Measurements from ENCODE around the gene STARD4. TPM values are rescaled to one million over a fixed set of nuclear protein-coding genes. Genes with fewer than 3 reads are reported as not detected.
A peak's percentile ranks its signal among the peaks of the same experiment; 100 is the strongest.

STARD4 gene
- 10 to 100 TPM; 17.0 to 68.5 (median 37.9) TPM for total RNA-seq

GRCh38 chr5:111512375-111513130 lies at the start of gene STARD4:
TSS of gene STARD4 (minus strand) at chr5:111512535. CDS start at chr5:111507433, 5,102 bp downstream.
- WGBS, 10 experiments, result 0 to 3% (median 0%) methylated on average over 1 to 18 of the region's 41 CpGs; no CpG with 5 or more reads in 1 of the 10 experiments
- ATAC-seq (replicated peaks in 6 of 8), result peak; percentile 94 to 97 (median 96)
- in situ Hi-C loops (cut with MboI; ENCODE audit: low pct_unique_long_range_greater_than_20kb in 2 of 9, low sequenced_read_pairs in 9 of 9, unreplicated experiment in 9 of 9), result loop anchor here in 2 of 9 experiments (25.0 kb wide), 2 partner anchors 625 to 650 kb away; no protein-coding TSS in a partner anchor
- Histone ChIP-seq H3K4me1 (replicated peaks in 1 of 2) (peaks cover 12 to 25% of the 10 kb centered on the region in 2 donors), H3K27ac (peak within 1 kb of the TSS; percentile 50 to 63), H3K4me3 (peak within 1 kb of the TSS; percentile 61 to 82 (median 77))

- Histone ChIP-seq H3K27ac (no peak overlapping the region), H3K4me3 (no peak overlapping the region), H3K4me1 (replicated peaks in 1 of 2) (no peaks in the 10 kb centered on the region)
- ATAC-seq (replicated peaks in 6 of 8), result no peak
- in situ Hi-C loops (cut with MboI; ENCODE audit: low pct_unique_long_range_greater_than_20kb in 2 of 9, low sequenced_read_pairs in 9 of 9, unreplicated experiment in 9 of 9), result loop anchor here in 3 of 9 experiments (10.0 kb wide), 2 partner anchors 135 to 585 kb away; no protein-coding TSS in a partner anchor
Measured at GRCh38 chr5:111559680-111560079, 47.3 kb upstream of the STARD4 start.

- in situ Hi-C loops (cut with MboI; ENCODE audit: low pct_unique_long_range_greater_than_20kb in 2 of 9, low sequenced_read_pairs in 9 of 9, unreplicated experiment in 9 of 9), result loop anchor here in 3 of 9 experiments (10.0 kb wide), 2 partner anchors 137 to 587 kb away; no protein-coding TSS in a partner anchor
- ATAC-seq (replicated peaks in 6 of 8), result no peak
Measured at GRCh38 chr5:111557686-111558085, 45.4 kb upstream of the STARD4 start.

DNA sequence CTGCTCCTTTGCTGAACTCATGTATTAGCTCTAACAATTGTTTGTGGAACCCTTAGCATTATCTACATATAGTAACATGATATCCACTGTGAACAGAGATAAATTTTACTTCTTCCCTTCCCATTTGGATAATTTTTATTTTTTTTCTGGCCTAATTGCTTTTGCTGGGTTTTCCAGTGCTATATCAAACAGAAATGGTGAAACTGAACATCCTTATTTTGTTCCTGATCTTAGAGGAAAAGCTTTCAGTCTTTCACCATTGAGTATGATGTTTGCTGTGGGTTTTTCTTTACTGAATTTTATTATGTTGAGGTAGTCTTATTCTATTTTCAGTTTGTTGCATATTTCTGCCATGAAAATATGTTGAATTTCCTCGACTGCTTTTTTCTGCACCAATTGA lies 44.8 kb upstream of the STARD4 start:
- H3K27ac ChIP-seq, result no peak overlapping the region
- peaks cover 10% of the 10 kb centered on the region in 2 donors for H3K4me1 ChIP-seq (replicated peaks in 1 of 2)
- WGBS, 10 experiments, result 44 to 100% (median 65%) methylated on average over 1 of the region's 1 CpG
- ATAC-seq (replicated peaks in 6 of 8), result no peak
- in situ Hi-C loops (cut with MboI; ENCODE audit: low pct_unique_long_range_greater_than_20kb in 2 of 9, low sequenced_read_pairs in 9 of 9, unreplicated experiment in 9 of 9), result loop anchor here in 3 of 9 experiments (10.0 kb wide), 2 partner anchors 138 to 588 kb away; no protein-coding TSS in a partner anchor
- H3K4me3 ChIP-seq, result no peak overlapping the region

More at GRCh38 chr5:111557686-111558085, 45.4 kb upstream of the STARD4 start:
- Histone ChIP-seq H3K4me1 (replicated peaks in 1 of 2) (peaks cover 4% of the 10 kb centered on the region in 2 donors), H3K4me3 (no peak overlapping the region), H3K27ac (no peak overlapping the region)
- 47 to 100% (median 83%) methylated on average over 1 of the region's 1 CpG for WGBS, 10 experiments

- peaks cover 16% of the 10 kb centered on the region in 2 donors for H3K4me1 ChIP-seq (replicated peaks in 1 of 2)
- H3K4me3 ChIP-seq, result no peak overlapping the region
- in situ Hi-C loops (cut with MboI; ENCODE audit: low pct_unique_long_range_greater_than_20kb in 2 of 9, low sequenced_read_pairs in 9 of 9, unreplicated experiment in 9 of 9), result loop anchor here in 3 of 9 experiments (10.0 kb wide), 2 partner anchors 138 to 588 kb away; no protein-coding TSS in a partner anchor
- 70 to 94% (median 80%) methylated on average over 2 to 3 of the region's 3 CpGs for whole genome bisulfite sequencing, 10 experiments
- no peak overlapping the region for H3K27ac ChIP-seq
- no peak for ATAC-seq (replicated peaks in 6 of 8)
Measured at GRCh38 chr5:111556501-111556900, 44.2 kb upstream of the STARD4 start.

DNA sequence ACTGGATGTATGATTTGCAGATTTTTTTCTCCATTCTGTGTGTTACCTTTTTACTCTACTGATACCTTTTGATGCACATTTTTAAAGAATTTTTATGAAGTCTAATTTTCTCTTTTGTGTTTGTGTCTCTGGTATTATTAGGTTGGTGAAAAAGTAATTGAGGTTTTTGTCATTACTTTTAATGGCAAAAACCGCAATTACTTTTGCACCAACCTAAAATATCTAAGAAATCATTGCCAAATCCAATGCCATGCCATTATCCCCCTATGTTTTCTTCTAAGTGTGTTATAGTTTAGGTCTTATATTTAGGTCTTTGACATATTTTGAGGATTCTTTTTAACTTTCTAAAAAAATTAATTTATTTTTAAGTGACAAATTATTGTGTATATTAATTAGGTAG lies 43.4 kb upstream of the STARD4 start:
- in situ Hi-C loops (cut with MboI; ENCODE audit: low pct_unique_long_range_greater_than_20kb in 2 of 9, low sequenced_read_pairs in 9 of 9, unreplicated experiment in 9 of 9), result loop anchor here in 3 of 9 experiments (10.0 kb wide), 2 partner anchors 139 to 589 kb away; no protein-coding TSS in a partner anchor

GRCh38 chr5:111553868-111554267 lies 41.5 kb upstream of the STARD4 start:
- Histone ChIP-seq H3K4me3 (no peak overlapping the region), H3K4me1 (replicated peaks in 1 of 2) (peaks cover 23 to 25% of the 10 kb centered on the region in 2 donors), H3K27ac (no peak overlapping the region)
- peak in 2 of 8 experiments; percentile 58 to 75 for ATAC-seq (replicated peaks in 6 of 8)
- WGBS, 10 experiments, result 0 to 53% (median 20%) methylated on average over 1 of the region's 1 CpG; no CpG with 5 or more reads in 2 of the 10 experiments
- in situ Hi-C loops (cut with MboI; ENCODE audit: low pct_unique_long_range_greater_than_20kb in 2 of 9, low sequenced_read_pairs in 9 of 9, unreplicated experiment in 9 of 9), result loop anchor here in 3 of 9 experiments (10.0 kb wide), 2 partner anchors 141 to 591 kb away; no protein-coding TSS in a partner anchor

More for the DNA sequence above, 43.4 kb upstream of the STARD4 start:
- H3K4me1 ChIP-seq (replicated peaks in 1 of 2), result peaks cover 21 to 24% of the 10 kb centered on the region in 2 donors
- WGBS, 10 experiments, result 80 to 100% (median 97%) methylated on average over 1 of the region's 1 CpG
- no peak overlapping the region for H3K4me3 ChIP-seq
- H3K27ac ChIP-seq, result no peak overlapping the region
- ATAC-seq (replicated peaks in 6 of 8), result no peak

GRCh38 chr5:111552896-111553295 lies 40.6 kb upstream of the STARD4 start:
- no peak overlapping the region for H3K27ac ChIP-seq

GRCh38 chr5:111552492-111552891 lies 40.2 kb upstream of the STARD4 start:
- peak overlapping the region in 1 of 2 donors; percentile 42 for H3K27ac ChIP-seq
- 33 to 92% (median 80%) methylated on average over 1 to 2 of the region's 2 CpGs; no CpG with 5 or more reads in 5 of the 10 experiments for WGBS, 10 experiments
- no peak overlapping the region for H3K4me3 ChIP-seq

More at GRCh38 chr5:111552896-111553295, 40.6 kb upstream of the STARD4 start:
- ATAC-seq (replicated peaks in 6 of 8), result no peak
- Histone ChIP-seq H3K4me1 (replicated peaks in 1 of 2) (peaks cover 23 to 25% of the 10 kb centered on the region in 2 donors), H3K4me3 (no peak overlapping the region)
- in situ Hi-C loops (cut with MboI; ENCODE audit: low pct_unique_long_range_greater_than_20kb in 2 of 9, low sequenced_read_pairs in 9 of 9, unreplicated experiment in 9 of 9), result loop anchor here in 3 of 9 experiments (10.0 kb wide), 2 partner anchors 142 to 592 kb away; no protein-coding TSS in a partner anchor
- WGBS, 10 experiments, result 30 to 100% (median 62%) methylated on average over 1 of the region's 1 CpG; no CpG with 5 or more reads in 4 of the 10 experiments

GRCh38 chr5:111551569-111552275 lies 39.4 kb upstream of the STARD4 start:
- Histone ChIP-seq H3K27ac (peak overlapping the region; percentile 21 to 42), H3K4me3 (no peak overlapping the region), H3K4me1 (replicated peaks in 1 of 2) (peaks cover 23 to 25% of the 10 kb centered on the region in 2 donors)
- peak in 5 of 8 experiments; percentile 45 to 78 (median 71) for ATAC-seq (replicated peaks in 6 of 8)
- in situ Hi-C loops (cut with MboI; ENCODE audit: low pct_unique_long_range_greater_than_20kb in 2 of 9, low sequenced_read_pairs in 9 of 9, unreplicated experiment in 9 of 9), result loop anchor here in 3 of 9 experiments (10.0 kb wide), 2 partner anchors 143 to 593 kb away; no protein-coding TSS in a partner anchor
- WGBS, 10 experiments, result 33 to 83% (median 56%) methylated on average over 1 to 7 of the region's 7 CpGs

More at GRCh38 chr5:111552492-111552891, 40.2 kb upstream of the STARD4 start:
- H3K4me1 ChIP-seq (replicated peaks in 1 of 2), result peaks cover 23 to 25% of the 10 kb centered on the region in 2 donors
- ATAC-seq (replicated peaks in 6 of 8), result no peak
- in situ Hi-C loops (cut with MboI; ENCODE audit: low pct_unique_long_range_greater_than_20kb in 2 of 9, low sequenced_read_pairs in 9 of 9, unreplicated experiment in 9 of 9), result loop anchor here in 3 of 9 experiments (10.0 kb wide), 2 partner anchors 142 to 592 kb away; no protein-coding TSS in a partner anchor

GRCh38 chr5:111551161-111551560 lies 38.8 kb upstream of the STARD4 start:
- no peak for ATAC-seq (replicated peaks in 6 of 8)
- Histone ChIP-seq H3K4me3 (no peak overlapping the region), H3K4me1 (replicated peaks in 1 of 2) (peaks cover 23 to 25% of the 10 kb centered on the region in 2 donors), H3K27ac (no peak overlapping the region)
- WGBS, 10 experiments, result 77 to 100% (median 100%) methylated on average over 1 of the region's 1 CpG; no CpG with 5 or more reads in 4 of the 10 experiments
- in situ Hi-C loops (cut with MboI; ENCODE audit: low pct_unique_long_range_greater_than_20kb in 2 of 9, low sequenced_read_pairs in 9 of 9, unreplicated experiment in 9 of 9), result loop anchor here in 3 of 9 experiments (10.0 kb wide), 2 partner anchors 144 to 594 kb away; no protein-coding TSS in a partner anchor
